NCI-H1105 (cell line): ENCODE data around the gene C2orf80.
"Not testable (repeated sequence)": the region's sequence is repeated elsewhere in the genome, so short reads cannot be mapped to it uniquely, and the experiment has no call there.

Experiments
- DNase-seq: peaks from one replicate; lab custom pipeline; 2025; lab: John Stamatoyannopoulos, UW

C2orf80 gene

GRCh38 chr2:208135794-208136715, 53.8 kb downstream of the C2orf80 start:
- no peak for DNase-seq

DNA sequence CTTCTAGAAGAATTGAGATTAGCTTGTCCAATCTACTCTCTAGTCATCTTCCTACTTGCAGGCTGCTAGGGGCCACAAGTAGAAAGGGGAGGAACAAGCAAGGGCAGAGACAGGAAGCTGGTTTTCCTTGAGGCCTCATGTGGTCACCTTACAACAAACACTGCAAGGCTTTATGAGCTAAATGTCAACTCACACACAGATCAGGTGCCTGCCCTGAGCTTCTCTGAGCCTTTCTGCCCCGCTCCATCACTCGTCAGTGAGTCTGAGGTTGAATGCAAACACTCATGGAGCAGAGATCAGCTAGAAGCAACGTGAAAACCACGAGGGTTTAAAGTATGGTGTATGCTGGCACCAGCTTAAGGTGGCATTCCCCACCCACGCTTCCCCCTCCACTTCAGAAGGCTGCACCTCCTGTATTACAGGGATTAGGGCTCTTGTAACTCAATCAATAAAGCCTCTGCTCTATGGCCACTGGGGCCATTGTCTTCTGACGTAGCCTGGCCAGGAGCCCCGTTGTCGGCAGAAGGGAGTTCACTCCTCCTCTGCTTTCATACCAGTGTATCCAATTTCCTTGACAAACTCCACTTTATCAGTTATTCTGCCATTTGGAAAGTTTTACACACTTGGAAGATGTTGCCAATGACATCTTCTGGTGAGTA, 54.8 kb downstream of the C2orf80 start:
- DNase-seq: no peak

DNA sequence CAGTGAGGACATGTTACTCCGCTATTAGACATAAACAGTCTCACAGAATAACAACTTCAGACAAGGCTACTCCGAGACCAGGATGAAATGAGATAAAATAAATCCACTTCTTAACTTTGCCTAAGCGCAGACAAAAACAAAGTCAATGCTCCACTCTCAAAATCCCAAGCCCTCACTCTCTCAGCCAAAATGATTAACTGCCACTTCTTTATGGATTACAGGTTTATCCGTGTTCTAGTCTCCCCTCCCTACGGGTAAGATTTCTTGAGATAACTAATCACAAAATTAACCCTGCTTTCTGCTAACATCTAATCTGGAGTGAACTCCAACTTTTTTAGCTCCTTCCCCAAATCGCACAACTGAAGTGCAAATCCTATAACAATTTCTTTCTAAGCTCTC, 59.1 kb downstream of the C2orf80 start:
- DNase-seq: no peak

GRCh38 chr2:208129744-208130711, 59.8 kb downstream of the C2orf80 start, which contains the start of gene CRYGC:
Gene CRYGC, minus strand, starts transcription at chr2:208129828. Its CDS starts 36 bp downstream, at chr2:208129792.
- no peak for DNase-seq

DNA sequence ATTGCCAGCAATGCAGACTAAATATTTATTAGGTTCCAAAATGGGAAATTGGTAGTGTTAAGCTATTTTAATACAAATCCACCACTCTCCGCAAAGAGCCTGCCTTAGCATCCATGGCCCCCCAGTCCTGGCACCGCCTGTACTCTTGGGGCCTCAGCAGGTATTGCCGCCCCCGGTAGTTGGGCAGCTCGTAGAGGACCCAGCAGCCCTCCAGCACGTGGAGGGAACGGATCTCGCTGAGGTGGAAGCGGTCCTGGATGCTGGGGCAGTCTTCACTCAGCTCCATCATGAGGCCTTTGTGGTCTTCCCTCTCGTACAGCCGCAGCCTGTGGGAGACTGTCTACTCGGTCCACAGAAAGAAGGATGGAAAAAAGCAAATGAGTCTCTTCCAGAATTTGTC, 61.7 kb downstream of the C2orf80 start:
- DNase-seq: no peak

DNA sequence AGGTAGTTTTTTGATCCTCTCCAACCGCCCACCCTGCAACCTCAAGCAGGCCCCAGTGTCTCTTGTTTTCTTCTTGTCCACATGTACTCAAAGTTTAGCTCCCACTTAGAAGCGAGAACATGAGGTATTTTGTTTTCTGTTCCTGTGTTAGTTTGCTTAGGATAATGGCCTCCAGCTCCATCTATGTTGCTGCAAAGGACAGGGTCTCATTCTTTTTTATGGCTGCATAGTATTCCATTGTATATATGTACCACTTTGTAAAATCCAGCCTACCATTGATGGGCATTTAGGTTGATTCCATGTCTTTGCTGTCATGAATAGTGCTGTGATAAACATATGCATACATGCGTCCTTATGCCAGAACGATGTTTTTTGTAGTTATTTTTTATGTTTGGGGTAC, 62.7 kb downstream of the C2orf80 start:
- no peak for DNase-seq

GRCh38 chr2:208125251-208125650, 64.6 kb downstream of the C2orf80 start:
- DNase-seq: no peak

DNA sequence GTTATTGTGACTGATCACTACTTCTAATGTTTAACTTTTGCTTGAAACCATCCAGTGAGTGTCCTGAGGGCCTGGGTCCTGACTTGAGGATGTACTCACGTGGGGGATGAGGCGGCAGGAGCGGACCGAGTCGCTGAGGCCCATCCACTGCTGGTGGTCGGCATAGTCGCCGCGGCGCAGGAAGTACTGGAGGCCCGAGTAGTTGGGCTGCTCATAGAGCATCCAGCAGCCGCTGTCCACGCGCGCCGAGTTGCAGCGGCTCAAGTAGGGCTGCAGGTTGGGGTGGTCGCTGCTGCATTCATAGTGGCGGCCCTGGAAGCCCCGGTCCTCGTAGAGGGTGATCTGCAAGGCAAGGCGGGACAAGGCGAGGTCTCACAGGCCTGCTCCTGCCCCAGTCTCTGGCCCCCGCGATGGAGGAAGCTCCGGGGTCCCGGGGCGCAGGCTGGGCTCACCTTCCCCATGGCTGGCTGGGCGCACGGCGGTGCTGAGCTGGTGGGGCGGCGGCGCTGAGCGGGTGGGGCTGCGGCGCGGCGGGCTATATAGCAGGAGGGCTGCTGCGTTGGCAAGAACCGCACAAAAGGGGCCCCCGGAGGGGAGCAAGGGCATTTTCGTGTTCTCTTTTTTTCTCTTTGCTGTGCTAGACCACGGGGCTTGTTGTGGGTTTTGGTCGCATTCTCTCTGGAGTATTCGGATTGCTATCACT, 65.7 kb downstream of the C2orf80 start, which contains the start of gene CRYGD:
CRYGD (minus strand) TSS at position 512 of the 703 bp plus-strand sequence; CDS start at position 461, 51 bp downstream.
- not testable (repeated sequence) for DNase-seq

GRCh38 chr2:208122248-208122647, 67.6 kb downstream of the C2orf80 start:
- no peak for DNase-seq

DNA sequence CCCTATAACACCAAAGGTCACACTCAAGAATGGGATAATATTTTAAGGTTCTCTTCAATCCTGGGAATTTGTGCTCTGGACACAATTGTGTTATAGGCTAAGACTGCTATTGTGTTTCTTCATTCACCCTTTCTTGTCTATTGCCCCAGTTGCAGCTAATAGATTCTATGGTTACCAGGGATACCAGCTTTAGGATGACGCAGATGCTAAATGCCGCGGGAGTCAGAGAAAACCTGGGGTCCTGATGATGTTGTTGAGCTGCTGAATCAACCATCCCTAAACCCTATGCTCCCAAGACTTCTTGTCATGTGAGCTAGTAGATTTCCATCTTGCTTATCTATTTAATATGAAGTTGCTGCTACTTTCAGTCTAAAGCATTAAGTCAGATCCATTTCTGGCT, 70.9 kb downstream of the C2orf80 start:
- no peak for DNase-seq

- not testable (repeated sequence) for DNase-seq
Measured at GRCh38 chr2:208117390-208117789, 72.4 kb downstream of the C2orf80 start.
